Smooth muscle cell (in vitro differentiated cells): ENCODE data around the gene DENND1A. TPM values are rescaled to one million over a fixed set of nuclear protein-coding genes. Genes with fewer than 3 reads are reported as not detected.

Experiments used
- DNase-seq: peaks from one replicate; lab custom pipeline; 2025; ENCODE audit not compliant: unreplicated experiment; lab: John Stamatoyannopoulos, UW
- H2AFZ ChIP-seq: fragments of 200-600 bp; sonication (generic); 2 replicates; pipeline ENCODE4 v1.6.0; 2016; ENCODE audit warnings: antibody characterized with exemption, low read depth, mild to moderate bottlenecking
- H3F3A ChIP-seq: fragments of 200-600 bp; sonication (generic); 2 replicates; pipeline ENCODE4 v1.6.0; 2017; ENCODE audit warnings: antibody characterized with exemption, low read depth
- H3K27ac ChIP-seq: fragments of 200-600 bp; sonication (generic); 2 replicates; pipeline ENCODE4 v1.5.1; 2016; ENCODE audit warnings: low read depth, mild to moderate bottlenecking
- H3K27me3 ChIP-seq: fragments of 200-600 bp; sonication (generic); 2 replicates; pipeline ENCODE4 v1.6.1; 2016; ENCODE audit warnings: low read depth, mild to moderate bottlenecking
- H3K36me3 ChIP-seq: fragments of 200-600 bp; sonication (generic); 2 replicates; pipeline ENCODE4 v1.5.1; 2016; ENCODE audit warnings: low read depth
- H3K4me1 ChIP-seq: fragments of 200-600 bp; sonication (generic); 2 replicates; pipeline ENCODE4 v1.5.1; 2016; ENCODE audit warnings: low read depth
- H3K4me2 ChIP-seq: fragments of 200-600 bp; sonication (generic); 2 replicates; pipeline ENCODE4 v1.6.0; 2016; ENCODE audit warnings: mild to moderate bottlenecking
- H3K4me3 ChIP-seq: fragments of 200-600 bp; sonication (generic); 2 replicates; pipeline ENCODE4 v1.5.1; 2016; ENCODE audit warnings: mild to moderate bottlenecking
- H3K79me2 ChIP-seq: fragments of 200-600 bp; sonication (generic); 2 replicates; pipeline ENCODE4 v1.6.0; 2016; ENCODE audit warnings: low read depth, mild to moderate bottlenecking
- H3K9ac ChIP-seq: fragments of 200-600 bp; sonication (generic); 2 replicates; pipeline ENCODE4 v1.6.0; 2016; ENCODE audit warnings: low read depth
- H3K9me3 ChIP-seq: fragments of 200-600 bp; sonication (generic); replicated peaks from 2 replicates; pipeline ENCODE4 v1.5.1; 2016; ENCODE audit warnings: low read depth
- H4K20me1 ChIP-seq: fragments of 200-600 bp; sonication (generic); 2 replicates; pipeline ENCODE4 v1.6.0; 2016; ENCODE audit warnings: low read depth
- CTCF ChIP-seq: fragments of 200-600 bp; sonication (generic); IDR thresholded peaks from 2 replicates; pipeline ENCODE4 v1.5.1; 2017; ENCODE audit warnings: borderline replicate concordance, mild to moderate bottlenecking, antibody characterized with exemption; ENCODE audit not compliant: insufficient read depth, poor library complexity, severe bottlenecking
- WGBS: methylation state at CpG from one replicate; pipeline ENCODE4 v1.1.7; 2016; ENCODE audit warnings: low lambda C conversion rate; 5-methylcytosine and 5-hydroxymethylcytosine counted together
- polyA plus RNA-seq: library from polyadenylated mRNA; unstranded; fragments of >200 nt; fragmentation: Nextera tagmentation; extraction: Ambion mirVana; gene quantifications from 2 replicates; pipeline ENCODE4 v1.2.1, GENCODE V29; 2016
- total RNA-seq: library from RNA; depleted of rRNA; stranded (reverse); fragments of >200 nt; gene quantifications from 2 replicates; pipeline ENCODE4 v1.2.3, GENCODE V29; 2014

The DENND1A gene
- total and polyA plus RNA-seq, 2 experiments from 2014 or later, result 8.1 to 20.2 TPM

DNA sequence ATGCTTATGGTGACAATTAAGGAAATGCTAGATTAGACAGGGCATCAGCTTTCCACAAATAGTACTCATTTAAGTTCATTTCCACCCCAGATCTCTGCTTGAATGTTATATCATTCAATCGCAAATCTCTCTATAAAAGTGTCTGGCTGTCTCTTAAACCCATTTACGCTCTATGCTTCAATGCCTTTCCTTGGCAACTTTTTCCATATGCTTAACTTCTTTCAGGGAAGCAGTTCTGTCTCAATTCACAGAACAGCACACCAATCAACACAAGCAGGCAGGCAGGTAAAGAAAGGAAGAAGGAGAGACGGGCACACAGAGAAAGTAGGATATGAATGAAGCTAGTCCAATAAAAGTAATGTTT is 243.1 kb downstream of the DENND1A start:
- Histone ChIP-seq H3K27me3 (peaks cover 48% of the 10 kb centered on the region), H2AFZ (no peak overlapping the region), H3K4me2 (no peak overlapping the region), H3K36me3 (no peaks in the 10 kb centered on the region), H3K27ac (no peak overlapping the region), H3K9ac (no peak overlapping the region), H3K4me1 (no peaks in the 10 kb centered on the region), H3K4me3 (no peak overlapping the region), H3F3A (no peaks in the 10 kb centered on the region), H3K9me3 (no peaks in the 10 kb centered on the region), H3K79me2 (no peaks in the 10 kb centered on the region), H4K20me1 (peaks cover 26% of the 10 kb centered on the region)
- WGBS, result 64% methylated on average over 3 of the region's 3 CpGs
- no peak for DNase-seq
- TF ChIP-seq CTCF, result no peak

DNA sequence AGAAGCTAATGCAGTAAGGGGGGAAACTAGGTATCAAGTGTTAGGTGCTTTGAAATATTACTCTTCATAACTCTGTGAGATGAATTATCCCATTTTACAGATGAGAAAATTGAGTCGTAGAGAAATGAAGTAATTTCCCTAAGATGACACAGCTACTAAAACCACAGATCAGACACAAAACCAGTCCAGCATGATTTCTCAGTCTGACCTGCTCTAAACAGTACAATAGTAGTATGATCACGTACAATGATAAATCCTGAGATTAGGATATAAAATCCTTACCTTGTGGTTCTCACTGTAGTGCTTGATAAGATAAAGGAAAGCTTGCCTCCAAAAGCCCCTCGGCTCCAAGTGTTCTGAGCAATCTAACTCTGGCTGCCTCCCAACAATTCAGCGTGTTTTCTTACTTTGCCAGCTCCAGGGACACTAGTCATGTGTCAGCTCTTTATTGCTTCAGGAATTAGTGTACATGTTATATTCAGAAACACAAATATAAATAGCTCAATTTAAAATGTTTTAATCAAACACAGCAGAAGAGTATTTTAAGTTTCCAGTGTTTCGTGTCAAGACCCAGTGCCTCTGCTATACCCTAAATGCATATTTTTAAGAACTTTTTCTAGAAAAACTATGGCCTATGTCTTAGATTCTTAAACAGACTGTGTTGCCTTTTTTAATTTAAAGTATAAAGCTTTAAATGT is 243.6 kb downstream of the DENND1A start:
- Histone ChIP-seq H3K9me3 (no peaks in the 10 kb centered on the region), H3K36me3 (no peaks in the 10 kb centered on the region), H2AFZ (no peak overlapping the region), H3K27ac (no peak overlapping the region), H3K4me2 (no peak overlapping the region), H3K9ac (no peak overlapping the region), H4K20me1 (peaks cover 26% of the 10 kb centered on the region), H3K4me1 (no peaks in the 10 kb centered on the region), H3K79me2 (no peaks in the 10 kb centered on the region), H3K27me3 (peaks cover 46% of the 10 kb centered on the region), H3F3A (no peaks in the 10 kb centered on the region), H3K4me3 (no peak overlapping the region)
- no peak for TF ChIP-seq CTCF
- no peak for DNase-seq
- 66% methylated on average over 5 of the region's 5 CpGs for WGBS

DNA sequence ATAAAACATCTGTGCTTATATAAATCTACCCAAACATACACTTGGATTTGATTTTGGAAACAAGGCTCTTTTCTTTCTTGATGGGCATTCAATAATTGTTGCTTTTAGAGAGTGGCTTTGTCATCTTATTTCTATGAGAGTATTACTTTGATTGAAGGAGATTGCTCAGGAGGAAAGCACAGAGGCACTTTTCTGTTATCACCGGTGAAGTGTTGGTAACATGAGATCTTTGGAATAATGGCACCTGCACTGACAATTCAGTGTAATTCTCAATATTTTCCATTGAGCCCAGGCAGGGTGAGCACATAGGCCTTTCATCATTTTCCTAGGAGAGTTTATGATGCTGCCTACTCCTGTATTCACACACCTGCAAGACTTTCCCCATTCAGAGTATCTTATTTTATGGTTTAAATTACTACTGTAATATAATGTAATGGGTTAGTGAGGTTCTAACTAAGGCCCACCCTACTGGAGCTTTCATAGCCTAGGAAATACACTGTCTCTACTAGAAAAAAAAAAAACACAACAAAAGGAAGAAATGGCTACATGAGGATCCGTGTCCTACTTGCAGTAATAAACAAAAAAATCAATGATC is 244.3 kb downstream of the DENND1A start:
- TF ChIP-seq CTCF, result no peak
- Histone ChIP-seq H3F3A (no peaks in the 10 kb centered on the region), H3K36me3 (no peaks in the 10 kb centered on the region), H4K20me1 (peaks cover 26% of the 10 kb centered on the region), H3K4me2 (no peak overlapping the region), H3K9ac (no peak overlapping the region), H3K9me3 (no peaks in the 10 kb centered on the region), H3K79me2 (no peaks in the 10 kb centered on the region), H3K4me3 (no peak overlapping the region), H3K27me3 (peaks cover 42% of the 10 kb centered on the region), H3K4me1 (no peaks in the 10 kb centered on the region), H3K27ac (no peak overlapping the region), H2AFZ (no peak overlapping the region)
- 94% methylated on average over 2 of the region's 2 CpGs for WGBS
- no peak for DNase-seq
